Glutamatergic neuron (in vitro differentiated cells): ENCODE results near the gene PRKAA2. TPM values are rescaled to one million over a fixed set of nuclear protein-coding genes. Genes with fewer than 3 reads are reported as not detected.

Source experiments
- DNase-seq: peaks from one replicate; pipeline ENCODE4 v3.0.0; 2022
- H3K27ac Mint-ChIP-seq: one replicate; pipeline ENCODE4 v1.8.0; 2020; ENCODE audit warnings: mild to moderate bottlenecking, mixed read lengths, inconsistent platforms; ENCODE audit not compliant: unreplicated experiment
- H3K27me3 Mint-ChIP-seq: one replicate; pipeline ENCODE4 v1.8.0; 2020; ENCODE audit warnings: mild to moderate bottlenecking, moderate library complexity, mixed read lengths, inconsistent platforms; ENCODE audit not compliant: unreplicated experiment
- H3K36me3 Mint-ChIP-seq: one replicate; pipeline ENCODE4 v1.8.0; 2020; ENCODE audit warnings: mild to moderate bottlenecking, mixed read lengths, inconsistent platforms; ENCODE audit not compliant: unreplicated experiment
- H3K4me1 Mint-ChIP-seq: one replicate; pipeline ENCODE4 v1.8.0; 2020; ENCODE audit warnings: mild to moderate bottlenecking, low read depth, mixed read lengths, inconsistent platforms; ENCODE audit not compliant: unreplicated experiment
- H3K4me3 Mint-ChIP-seq: one replicate; pipeline ENCODE4 v1.8.0; 2020; ENCODE audit warnings: mild to moderate bottlenecking, mixed read lengths, inconsistent platforms; ENCODE audit not compliant: unreplicated experiment
- H3K9me3 Mint-ChIP-seq: one replicate; pipeline ENCODE4 v1.8.0; 2020; ENCODE audit warnings: mild to moderate bottlenecking, moderate library complexity, mixed read lengths, inconsistent platforms; ENCODE audit not compliant: unreplicated experiment
- CTCF ChIP-seq: fragments of 200-600 bp; sonication (generic); IDR thresholded peaks from one replicate; pipeline ENCODE4 v1.5.0; 2021; ENCODE audit not compliant: partially characterized antibody, unreplicated experiment
- total RNA-seq: library from RNA; stranded (reverse); fragmentation: NEBNext Ultra II Directional; extraction: Animal tissue kit (Norgen Biotek cat#: 25700); gene quantifications from one replicate; pipeline ENCODE4 v1.2.1, GENCODE V29; 2021; ENCODE audit not compliant: unreplicated experiment

Gene PRKAA2
- total RNA-seq, 1 donor from 2014 or later: 1.3 TPM

- Mint-ChIP-seq H3K9me3 (no peaks in the 10 kb centered on the region), H3K4me1 (no peaks in the 10 kb centered on the region), H3K27ac (no peak overlapping the region), H3K36me3 (no peaks in the 10 kb centered on the region), H3K4me3 (no peak overlapping the region), H3K27me3 (no peaks in the 10 kb centered on the region)
- TF ChIP-seq CTCF: no peak
- no peak for DNase-seq
Observed at GRCh38 chr1:56710646-56711045, 65.5 kb downstream of the PRKAA2 start.

- H3K4me3 Mint-ChIP-seq: no peak overlapping the region
- H3K36me3 Mint-ChIP-seq: no peaks in the 10 kb centered on the region
- H3K4me1 Mint-ChIP-seq: no peaks in the 10 kb centered on the region
- no peaks in the 10 kb centered on the region for H3K9me3 Mint-ChIP-seq
- no peak overlapping the region for H3K27ac Mint-ChIP-seq
- no peak for DNase-seq
- H3K27me3 Mint-ChIP-seq: no peaks in the 10 kb centered on the region
- no peak for TF ChIP-seq CTCF
Observed at GRCh38 chr1:56712150-56712549, 67.0 kb downstream of the PRKAA2 start.

- Mint-ChIP-seq H3K36me3 (no peaks in the 10 kb centered on the region), H3K4me1 (no peaks in the 10 kb centered on the region), H3K27ac (no peak overlapping the region), H3K27me3 (no peaks in the 10 kb centered on the region), H3K9me3 (no peaks in the 10 kb centered on the region), H3K4me3 (no peak overlapping the region)
- DNase-seq: no peak
- no peak for TF ChIP-seq CTCF
Observed at GRCh38 chr1:56713112-56713511, 68.0 kb downstream of the PRKAA2 start.

GRCh38 chr1:56715156-56715555 is 70.0 kb downstream of the PRKAA2 start:
- no peak for TF ChIP-seq CTCF
- Mint-ChIP-seq H3K4me3 (no peak overlapping the region), H3K27me3 (no peaks in the 10 kb centered on the region), H3K9me3 (no peaks in the 10 kb centered on the region), H3K36me3 (no peaks in the 10 kb centered on the region), H3K27ac (no peak overlapping the region), H3K4me1 (no peaks in the 10 kb centered on the region)
- no peak for DNase-seq

GRCh38 chr1:56719171-56719570 is 74.1 kb downstream of the PRKAA2 start:
- no peak for DNase-seq
- no peaks in the 10 kb centered on the region for H3K4me1 Mint-ChIP-seq
- H3K4me3 Mint-ChIP-seq: no peak overlapping the region
- no peaks in the 10 kb centered on the region for H3K9me3 Mint-ChIP-seq
- no peaks in the 10 kb centered on the region for H3K36me3 Mint-ChIP-seq
- H3K27ac Mint-ChIP-seq: no peak overlapping the region
- no peaks in the 10 kb centered on the region for H3K27me3 Mint-ChIP-seq
- TF ChIP-seq CTCF: no peak
